Mesenteric fat pad (tissue), 1 donor: ENCODE data around the gene PATL2. TPM values are rescaled to one million over a fixed set of nuclear protein-coding genes. Genes with fewer than 3 reads are reported as not detected.
"Not testable (repeated sequence)": the region's sequence is repeated elsewhere in the genome, so short reads cannot be mapped to it uniquely, and the experiment has no call there.

Source experiments
- DNase-seq: peaks from one replicate; pipeline ENCODE4 v3.0.0-alpha.2; 2020; ENCODE audit warnings: low spot score
- total RNA-seq: library from RNA; stranded (reverse); fragmentation: NEBNext Ultra II Directional; extraction: Animal tissue kit (Norgen Biotek cat#: 25700); gene quantifications from one replicate; pipeline ENCODE4 v1.2.1, GENCODE V29; 2021
- donor health status: DM: yes; HTN: yes; CAD: no.

Gene PATL2
- total RNA-seq, 1 donor from 2014 or later, result 2.2 TPM

- DNase-seq, result no peak
Measured at GRCh38 chr15:44694416-44694815, 16.7 kb downstream of the PATL2 start.

- no peak for DNase-seq
Measured at GRCh38 chr15:44692659-44693058, 18.5 kb downstream of the PATL2 start.

- not testable (repeated sequence) for DNase-seq
Measured at GRCh38 chr15:44690245-44690644, 20.9 kb downstream of the PATL2 start.

GRCh38 chr15:44689318-44689717, 21.8 kb downstream of the PATL2 start:
- DNase-seq, result not testable (repeated sequence)

- not testable (repeated sequence) for DNase-seq
Measured at GRCh38 chr15:44682809-44683682, 28.1 kb downstream of the PATL2 start.

- no peak for DNase-seq
Measured at GRCh38 chr15:44682211-44682610, 28.9 kb downstream of the PATL2 start.

- no peak for DNase-seq
Measured at GRCh38 chr15:44676676-44677075, 34.4 kb downstream of the PATL2 start.

GRCh38 chr15:44675911-44676310, 35.2 kb downstream of the PATL2 start:
- no peak for DNase-seq

GRCh38 chr15:44673639-44674038, 37.5 kb downstream of the PATL2 start:
- DNase-seq, result no peak

- no peak for DNase-seq
Measured at GRCh38 chr15:44670087-44670950, 40.8 kb downstream of the PATL2 start.

GRCh38 chr15:44668921-44669320, 42.2 kb downstream of the PATL2 start:
- no peak for DNase-seq

GRCh38 chr15:44667039-44667360, 44.1 kb downstream of the PATL2 start:
- DNase-seq, result no peak

- no peak for DNase-seq
Measured at GRCh38 chr15:44666210-44667038, 44.7 kb downstream of the PATL2 start.

GRCh38 chr15:44663410-44664308, 47.5 kb downstream of the PATL2 start, which contains the start of gene SPG11:
Gene SPG11, minus strand, starts transcription at chr15:44663662. Its CDS starts 15 bp downstream, at chr15:44663647.
- peak; percentile 98 for DNase-seq

GRCh38 chr15:44662478-44663409, 48.4 kb downstream of the PATL2 start:
- DNase-seq, result no peak

- DNase-seq, result no peak
Measured at GRCh38 chr15:44661576-44661975, 49.5 kb downstream of the PATL2 start.

GRCh38 chr15:44659056-44659455, 52.1 kb downstream of the PATL2 start:
- no peak for DNase-seq

- DNase-seq, result no peak
Measured at GRCh38 chr15:44657378-44657777, 53.7 kb downstream of the PATL2 start.

GRCh38 chr15:44656913-44657312, 54.2 kb downstream of the PATL2 start:
- DNase-seq, result no peak
